Ascending aorta (tissue), 2 donors: ENCODE results near the gene FKRP. TPM values are rescaled to one million over a fixed set of nuclear protein-coding genes. Genes with fewer than 3 reads are reported as not detected.

Experiments
- DNase-seq, 2 donors: peaks; one replicate each; pipeline ENCODE4 v3.0.0-alpha.2; 2019; ENCODE audit warnings: low spot score in 2 of 2
- H3K27ac ChIP-seq, 2 donors: fragments of 200-600 bp; sonication (generic); one replicate each; pipeline ENCODE4 v1.5.1; 2016 to 2017; ENCODE audit warnings: mild to moderate bottlenecking in 1 of 2
- H3K27me3 ChIP-seq: fragments of 200-600 bp; sonication (generic); one replicate; pipeline ENCODE4 v1.5.1; 2017
- H3K36me3 ChIP-seq, 2 donors: fragments of 200-600 bp; sonication (generic); one replicate each; pipeline ENCODE4 v1.5.1; 2016
- H3K4me1 ChIP-seq, 2 donors: fragments of 200-600 bp; sonication (generic); one replicate each; pipeline ENCODE4 v1.5.1; 2016 to 2017; ENCODE audit warnings: mild to moderate bottlenecking in 1 of 2
- H3K4me3 ChIP-seq, 2 donors: fragments of 200-600 bp; sonication (generic); one replicate each; pipeline ENCODE4 v1.5.1; 2016 to 2017; ENCODE audit warnings: mild to moderate bottlenecking in 1 of 2
- H3K9me3 ChIP-seq, 2 donors: fragments of 200-600 bp; sonication (generic); one replicate each; pipeline ENCODE4 v1.5.1; 2016
- intact Hi-C: fragments of 100-400 bp; cut with DNase I; formaldehyde crosslinking; loops from one replicate; pipeline ENCODE4 v1.15.1; 2023
- total RNA-seq: library from RNA; depleted of rRNA; stranded (reverse); fragments of >200 nt; gene quantifications from one replicate; pipeline ENCODE4 v1.1.0, GENCODE V29; 2016
- TF ChIP-seq, protein P1 (sequence below), 3 experiments: fragments of 200-600 bp in 2 of 3; fragments of 450-650 bp in 1 of 3; sonication (generic) in 2 of 3; IDR thresholded peaks; one replicate each; pipeline ENCODE4 v1.5.1; 2016 to 2019; ENCODE audit warnings: antibody characterized with exemption in 3 of 3, mild to moderate bottlenecking in 1 of 3, moderate library complexity in 1 of 3

Gene FKRP
- total RNA-seq, 1 donor from 2014 or later = 11.8 TPM

DNA sequence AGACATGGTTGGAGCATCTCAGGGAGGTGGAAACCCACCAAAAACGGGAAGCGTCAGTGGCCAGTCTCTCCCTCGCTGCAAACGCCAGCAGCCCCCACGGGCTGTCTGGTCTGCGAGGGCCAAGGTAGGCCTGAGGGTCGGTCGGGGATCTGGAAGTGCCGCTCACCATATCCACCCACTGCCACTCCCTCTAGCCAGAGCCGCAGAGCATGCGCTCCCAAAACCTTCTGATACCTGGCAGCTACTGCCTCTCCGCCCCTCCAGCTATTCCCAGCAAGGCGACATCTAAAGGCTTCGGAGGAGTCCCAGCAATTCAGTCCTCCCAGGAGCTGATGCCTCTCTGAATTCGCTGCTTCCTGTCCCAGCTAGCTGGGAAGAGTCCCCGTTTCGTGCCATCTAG, 4.4 kb upstream of the FKRP start:
- Histone ChIP-seq H3K4me3 (no peak overlapping the region), H3K27ac (no peak overlapping the region), H3K4me1 (peaks cover 0 to 26% of the 10 kb centered on the region in 2 donors), H3K27me3 (no peaks in the 10 kb centered on the region), H3K9me3 (no peaks in the 10 kb centered on the region), H3K36me3 (peaks cover 0 to 16% of the 10 kb centered on the region in 2 donors)
- no peak for DNase-seq
- intact Hi-C loops = no loop called here
- TF ChIP-seq, protein P1, sequence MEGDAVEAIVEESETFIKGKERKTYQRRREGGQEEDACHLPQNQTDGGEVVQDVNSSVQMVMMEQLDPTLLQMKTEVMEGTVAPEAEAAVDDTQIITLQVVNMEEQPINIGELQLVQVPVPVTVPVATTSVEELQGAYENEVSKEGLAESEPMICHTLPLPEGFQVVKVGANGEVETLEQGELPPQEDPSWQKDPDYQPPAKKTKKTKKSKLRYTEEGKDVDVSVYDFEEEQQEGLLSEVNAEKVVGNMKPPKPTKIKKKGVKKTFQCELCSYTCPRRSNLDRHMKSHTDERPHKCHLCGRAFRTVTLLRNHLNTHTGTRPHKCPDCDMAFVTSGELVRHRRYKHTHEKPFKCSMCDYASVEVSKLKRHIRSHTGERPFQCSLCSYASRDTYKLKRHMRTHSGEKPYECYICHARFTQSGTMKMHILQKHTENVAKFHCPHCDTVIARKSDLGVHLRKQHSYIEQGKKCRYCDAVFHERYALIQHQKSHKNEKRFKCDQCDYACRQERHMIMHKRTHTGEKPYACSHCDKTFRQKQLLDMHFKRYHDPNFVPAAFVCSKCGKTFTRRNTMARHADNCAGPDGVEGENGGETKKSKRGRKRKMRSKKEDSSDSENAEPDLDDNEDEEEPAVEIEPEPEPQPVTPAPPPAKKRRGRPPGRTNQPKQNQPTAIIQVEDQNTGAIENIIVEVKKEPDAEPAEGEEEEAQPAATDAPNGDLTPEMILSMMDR (IDR thresholded peaks at IDR 0.05) = no peak

DNA sequence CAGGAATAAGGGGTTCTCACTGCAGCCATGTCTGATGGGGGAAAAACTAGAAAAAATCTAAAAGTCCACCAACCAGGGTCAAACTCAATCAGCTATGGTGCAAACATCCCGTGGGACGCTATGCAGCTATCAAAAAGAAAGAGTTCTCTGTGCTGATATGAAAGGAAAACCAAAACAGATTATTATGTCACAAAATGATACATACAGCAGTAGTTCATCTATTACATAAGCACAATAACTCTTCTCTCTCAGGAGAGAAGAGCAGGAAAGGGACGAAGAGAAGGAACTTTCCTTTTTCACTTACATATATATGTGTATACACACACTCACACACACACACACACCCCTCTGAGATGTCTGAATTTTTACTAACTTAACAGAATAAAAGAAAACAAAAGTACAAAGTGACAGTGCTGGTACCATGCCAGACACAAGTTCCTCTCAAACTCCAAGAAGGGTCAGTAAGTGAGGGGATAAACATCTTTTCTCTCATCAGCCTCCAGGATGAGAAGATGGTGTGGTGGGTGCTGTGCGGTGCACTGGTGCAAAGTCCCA, 2.9 kb upstream of the FKRP start:
- TF ChIP-seq, protein P1 (IDR thresholded peaks at IDR 0.05) = no peak
- intact Hi-C loops = no loop called here
- Histone ChIP-seq H3K36me3 (peaks cover 0 to 7% of the 10 kb centered on the region in 2 donors), H3K27me3 (no peaks in the 10 kb centered on the region), H3K9me3 (no peaks in the 10 kb centered on the region), H3K27ac (no peak overlapping the region), H3K4me1 (peaks cover 4 to 32% of the 10 kb centered on the region in 2 donors), H3K4me3 (no peak overlapping the region)
- no peak for DNase-seq

DNA sequence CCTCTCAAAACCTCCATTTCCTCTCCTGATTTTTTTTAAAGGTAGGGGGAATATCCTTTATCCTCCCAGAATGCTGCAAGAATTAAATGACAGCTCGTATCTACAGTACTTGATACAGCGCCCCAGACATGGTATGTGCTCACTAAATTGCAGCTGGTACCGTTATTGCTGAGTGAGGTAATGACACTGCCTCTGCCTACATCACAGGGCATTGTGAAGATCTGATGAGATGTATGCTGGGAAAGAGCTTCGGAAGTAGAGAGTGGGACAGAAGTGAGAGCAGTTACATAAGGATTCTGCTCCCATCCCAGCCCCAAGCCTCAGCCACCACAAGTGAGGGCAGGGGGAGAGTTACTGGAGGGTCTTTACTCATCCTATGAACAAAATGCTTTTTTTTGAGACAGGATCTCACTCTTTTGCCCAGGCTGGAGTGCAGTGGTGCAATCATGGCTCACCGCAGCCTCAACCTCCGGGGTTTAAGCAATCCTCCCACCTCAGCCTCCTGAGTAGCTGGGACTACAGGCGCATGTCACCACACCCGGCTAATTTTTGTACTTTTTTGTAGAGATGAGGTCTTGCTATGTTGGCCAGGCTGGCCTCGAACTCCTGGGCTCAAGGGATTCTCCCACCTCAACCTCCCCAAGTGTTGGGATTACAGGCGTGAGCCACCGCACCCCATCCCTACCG, 1.7 kb upstream of the FKRP start:
- H3K4me3 ChIP-seq = peak overlapping the region in 1 of 2 donors; percentile 100
- intact Hi-C loops = no loop called here
- H3K9me3 ChIP-seq = no peaks in the 10 kb centered on the region
- H3K27me3 ChIP-seq = no peaks in the 10 kb centered on the region
- no peak for DNase-seq
- no peak overlapping the region for H3K27ac ChIP-seq
- TF ChIP-seq, protein P1 (IDR thresholded peaks at IDR 0.05) = no peak
- H3K4me1 ChIP-seq = peaks cover 4 to 27% of the 10 kb centered on the region in 2 donors
- H3K36me3 ChIP-seq = peaks cover 0 to 4% of the 10 kb centered on the region in 2 donors

DNA sequence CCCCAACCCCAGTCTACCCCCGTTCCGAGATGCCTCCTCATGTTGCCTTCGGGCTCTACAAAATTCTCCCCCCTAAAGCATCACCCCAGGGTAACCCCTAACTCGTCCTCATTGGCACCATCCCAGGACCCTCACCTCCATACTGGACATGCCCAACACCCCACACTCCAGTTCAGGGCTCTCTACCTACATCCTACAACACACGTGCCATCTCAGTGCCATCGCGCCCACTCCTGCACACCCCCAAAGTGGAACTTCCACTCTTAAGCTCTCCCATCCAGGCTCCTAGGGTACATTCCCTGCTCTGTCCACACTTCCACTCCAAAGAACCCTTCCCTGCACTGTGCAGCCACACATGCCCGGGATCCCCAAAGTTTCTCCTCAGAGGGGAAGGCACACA, 827 bp upstream of the FKRP start:
- Histone ChIP-seq H3K27ac (peak overlapping the region in 1 of 2 donors; percentile 75), H3K36me3 (peaks cover 0 to 4% of the 10 kb centered on the region in 2 donors), H3K4me3 (peak overlapping the region; percentile 99 to 100), H3K4me1 (peaks cover 4 to 18% of the 10 kb centered on the region in 2 donors), H3K9me3 (no peaks in the 10 kb centered on the region), H3K27me3 (no peaks in the 10 kb centered on the region)
- no peak for DNase-seq
- TF ChIP-seq, protein P1 (IDR thresholded peaks at IDR 0.05) = no peak
- intact Hi-C loops = no loop called here

DNA sequence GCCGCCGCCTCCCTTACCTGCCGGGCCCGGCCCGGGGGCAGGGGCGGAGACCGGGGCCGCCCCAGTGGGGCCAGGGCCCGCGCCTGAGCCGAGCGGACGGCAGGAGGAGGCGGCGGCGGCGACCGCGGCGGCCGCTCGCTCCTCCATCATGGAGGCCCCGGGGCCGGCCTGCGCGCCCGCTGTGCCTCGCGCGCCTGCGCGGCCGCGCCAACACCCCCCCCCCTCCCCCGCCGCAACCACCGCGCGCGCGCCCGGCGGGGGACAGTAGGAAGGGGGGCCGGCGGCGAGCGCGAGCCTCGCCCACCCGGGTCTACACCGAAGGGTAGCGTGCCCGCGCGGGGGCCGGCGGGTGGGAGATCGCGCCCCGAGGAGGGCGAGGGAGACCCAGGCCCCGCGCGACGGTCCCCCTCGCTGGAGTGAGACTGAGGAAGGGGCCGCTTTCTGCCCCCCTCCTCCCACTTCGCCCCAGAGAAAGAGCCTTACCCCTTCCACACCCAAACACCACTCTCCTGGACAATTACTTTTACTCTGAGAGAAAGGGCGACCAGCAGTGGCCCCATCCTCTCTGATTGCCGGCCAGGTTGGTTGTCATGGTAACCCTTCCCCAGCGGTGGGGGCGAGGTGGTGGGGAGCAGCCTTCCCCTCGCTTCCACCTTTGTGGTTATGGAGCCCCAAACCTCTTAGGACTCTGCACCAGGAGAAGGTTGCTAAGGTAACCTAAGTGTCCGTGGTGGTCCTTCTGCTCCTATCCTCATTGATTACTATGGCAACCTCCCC, 612 bp downstream of the FKRP start, which contains the start of gene STRN4:
Gene STRN4, minus strand, starts transcription at position 170 of the 777 bp plus-strand sequence. Its CDS starts 20 bp downstream, at position 150.
- Histone ChIP-seq H3K27me3 (no peaks in the 10 kb centered on the region), H3K27ac (peak within 1 kb of the TSS; percentile 75 to 93), H3K9me3 (no peaks in the 10 kb centered on the region), H3K36me3 (peaks cover 0 to 10% of the 10 kb centered on the region in 2 donors), H3K4me3 (peak within 1 kb of the TSS; percentile 99 to 100), H3K4me1 (peaks cover 4 to 17% of the 10 kb centered on the region in 2 donors)
- TF ChIP-seq, protein P1 (IDR thresholded peaks at IDR 0.05) = no peak
- DNase-seq = no peak
- intact Hi-C loops = no loop called here
